AG20443 (cell line): Measurements from ENCODE around the gene NARS2.
A peak's percentile ranks its signal among the peaks of the same experiment; 100 is the strongest.

Experiments
- DNase-seq: peaks from one replicate; pipeline ENCODE4 v3.0.0; 2012; ENCODE audit warnings: low spot score, mixed read lengths

Gene NARS2

DNA sequence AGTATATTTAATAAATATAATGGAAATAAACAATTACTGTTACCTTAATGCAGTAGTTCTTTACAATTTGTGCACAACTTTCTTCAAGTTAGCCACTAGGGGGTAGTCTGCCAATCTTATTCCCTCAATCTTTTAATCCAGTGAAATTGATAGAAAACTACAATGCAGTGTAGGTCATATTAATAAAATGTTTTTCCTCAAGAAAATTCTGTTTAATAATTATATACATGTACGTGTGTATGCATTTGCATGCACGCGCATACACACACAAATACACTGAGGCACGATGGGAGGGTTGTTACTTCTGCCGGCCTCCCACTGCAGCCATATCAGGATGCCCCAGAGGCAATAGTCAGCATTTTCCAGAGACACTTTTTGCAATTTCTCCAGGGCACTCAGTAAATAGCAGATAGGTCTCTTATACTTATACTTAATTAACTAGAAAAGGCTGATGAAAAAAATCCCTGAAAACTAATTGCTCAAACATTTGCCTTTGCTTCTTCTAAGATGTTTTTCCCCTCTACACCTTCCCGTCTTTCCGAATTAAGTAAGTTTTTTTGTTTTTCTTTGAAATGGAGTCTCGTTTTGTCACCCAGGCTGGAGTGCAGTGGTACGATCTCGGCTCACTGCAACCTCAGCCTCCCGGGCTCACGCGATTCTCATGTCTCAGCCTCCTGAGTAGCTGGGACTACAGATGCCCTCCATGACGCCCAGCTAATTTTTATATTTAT is 160.2 kb downstream of the NARS2 start:
- DNase-seq, result peak; percentile 31

DNA sequence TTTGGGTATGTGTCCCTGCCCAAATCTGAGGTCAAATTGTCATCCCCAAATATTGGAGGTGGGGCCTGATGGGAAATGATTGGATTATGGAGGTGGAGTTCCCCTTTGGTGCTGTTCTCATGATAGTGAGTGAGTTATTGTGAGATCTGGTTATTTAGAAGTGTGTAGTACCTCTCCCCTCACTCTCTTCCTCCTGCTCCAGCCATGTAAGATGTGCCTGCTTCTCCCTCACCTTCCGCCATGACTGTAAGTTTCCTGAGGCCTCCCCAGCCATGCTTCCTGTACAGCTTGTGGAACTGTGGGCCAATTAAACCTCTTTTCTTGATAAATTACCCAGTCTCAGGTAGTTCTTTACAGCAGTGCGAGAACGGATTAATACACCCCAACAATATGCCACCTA is 166.0 kb downstream of the NARS2 start:
- DNase-seq, result no peak

DNA sequence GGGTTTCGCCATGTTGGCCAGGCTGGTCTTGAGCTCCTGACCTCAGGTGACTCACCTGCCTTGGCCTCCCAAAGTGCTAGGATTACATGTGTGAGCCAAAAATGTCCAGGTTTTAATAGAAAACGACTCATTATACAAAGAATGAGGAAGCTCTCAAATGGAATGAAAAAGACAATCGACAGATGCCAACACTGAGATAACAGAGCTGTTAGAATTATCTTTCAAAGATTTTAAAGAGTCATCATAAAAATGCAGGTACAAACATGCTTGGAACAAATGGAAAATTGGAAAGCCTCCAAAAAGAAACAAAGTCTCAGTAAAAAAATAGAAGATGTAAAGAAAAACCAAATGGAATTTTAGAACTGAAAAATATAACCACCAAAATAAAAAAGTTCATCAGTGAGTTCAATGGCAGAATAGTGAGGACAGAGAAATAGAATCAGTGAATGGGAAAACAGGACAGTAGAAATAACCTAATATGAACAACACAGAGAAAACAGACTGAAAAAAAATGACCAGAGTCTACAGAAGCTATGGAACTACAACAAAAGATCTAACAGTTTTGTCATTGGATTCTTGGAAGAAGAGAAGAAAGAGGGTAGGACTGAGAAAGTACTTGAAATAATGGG is 168.0 kb downstream of the NARS2 start:
- DNase-seq, result no peak

DNA sequence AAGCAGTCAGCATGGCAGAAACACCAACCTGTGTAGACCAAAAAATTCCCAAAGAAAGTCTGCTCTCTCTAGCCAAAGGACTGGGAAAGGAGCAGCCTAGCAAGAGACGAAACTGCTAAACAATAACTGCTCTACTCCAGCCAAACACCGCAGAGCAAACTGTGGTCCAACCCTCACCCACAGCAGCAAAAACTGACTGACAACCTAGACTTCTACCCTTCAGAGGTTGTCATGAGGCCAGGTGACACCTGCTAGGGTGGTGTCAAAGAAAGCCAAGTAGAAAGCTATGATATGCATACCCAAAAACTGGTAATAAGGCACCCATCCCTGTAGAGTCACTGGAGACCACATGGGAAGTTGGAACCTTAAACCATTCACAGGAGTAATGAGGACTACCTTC is 168.9 kb downstream of the NARS2 start:
- no peak for DNase-seq

DNA sequence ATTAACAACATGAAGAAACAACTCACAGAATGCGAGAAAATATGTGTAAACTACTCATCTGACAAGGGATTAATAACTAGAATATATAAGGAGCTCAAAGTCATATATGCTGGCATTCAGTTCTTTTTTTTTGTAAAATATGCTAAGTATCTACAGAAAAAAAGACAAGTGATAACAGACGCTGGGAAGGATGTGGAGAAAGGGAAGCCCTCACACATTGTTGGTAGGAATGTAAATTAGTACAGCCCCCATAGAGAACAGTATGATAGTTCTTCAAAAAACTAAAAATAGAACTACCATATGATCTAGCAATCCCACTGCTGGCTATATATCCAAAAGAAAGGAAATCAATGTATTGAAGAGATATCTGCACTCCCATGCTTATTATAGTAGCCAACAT is 170.9 kb downstream of the NARS2 start:
- no peak for DNase-seq

DNA sequence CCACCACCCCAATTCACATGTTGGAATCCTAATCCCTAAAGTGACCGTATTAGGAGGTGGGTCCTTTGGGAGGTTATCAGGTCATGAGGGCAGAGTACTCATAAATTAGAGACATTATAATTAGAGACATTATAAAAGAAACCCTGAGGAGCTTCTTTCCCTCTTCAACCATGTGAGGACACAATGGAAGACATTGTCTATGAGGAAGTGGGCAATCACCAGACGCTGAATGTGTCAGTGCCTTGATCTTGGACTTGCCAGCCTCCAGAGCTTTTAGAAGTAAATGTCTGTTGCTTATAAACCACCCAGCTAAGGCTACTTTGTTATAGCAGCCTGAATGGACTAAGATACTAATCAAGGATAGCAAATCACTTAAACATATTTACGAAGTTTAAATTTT is 171.8 kb downstream of the NARS2 start:
- DNase-seq, result no peak

DNA sequence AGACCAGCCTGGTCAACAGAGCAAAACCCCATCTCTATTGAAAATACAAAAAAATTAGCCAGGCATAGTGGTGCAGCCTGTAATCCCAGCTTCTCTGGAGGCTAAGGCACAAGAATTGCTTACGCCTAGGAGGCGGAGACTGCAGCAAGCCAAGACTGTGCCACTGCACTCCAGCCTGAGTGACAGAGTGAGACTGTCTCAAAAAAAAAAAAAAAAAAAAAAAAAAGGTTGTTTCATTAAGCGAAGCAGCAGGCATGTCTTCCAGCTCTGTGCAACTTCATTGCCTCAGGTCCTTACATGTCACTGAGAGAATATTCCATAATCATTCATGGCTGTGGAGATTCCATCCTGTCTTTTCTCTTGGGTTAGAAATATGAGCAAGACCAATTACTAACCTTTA is 174.0 kb downstream of the NARS2 start:
- no peak for DNase-seq

DNA sequence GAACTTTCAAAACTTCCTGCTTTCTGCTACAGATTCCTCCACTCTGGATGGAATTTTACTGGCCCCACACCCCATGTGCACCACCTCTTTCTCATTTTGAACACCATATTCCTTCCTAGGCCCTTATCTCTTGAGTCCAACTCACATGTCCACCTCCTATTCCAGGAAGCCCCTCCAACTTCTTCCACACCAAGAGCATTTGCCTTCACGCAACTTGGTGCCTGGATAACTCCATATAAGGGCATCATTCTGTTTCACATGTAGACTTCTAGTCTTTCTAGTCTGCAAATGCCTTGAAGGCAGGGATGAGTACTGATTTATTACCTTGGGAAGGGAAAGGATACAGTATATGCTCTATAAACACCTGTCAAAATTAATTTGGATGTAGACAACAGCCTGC is 174.5 kb downstream of the NARS2 start:
- DNase-seq, result no peak

DNA sequence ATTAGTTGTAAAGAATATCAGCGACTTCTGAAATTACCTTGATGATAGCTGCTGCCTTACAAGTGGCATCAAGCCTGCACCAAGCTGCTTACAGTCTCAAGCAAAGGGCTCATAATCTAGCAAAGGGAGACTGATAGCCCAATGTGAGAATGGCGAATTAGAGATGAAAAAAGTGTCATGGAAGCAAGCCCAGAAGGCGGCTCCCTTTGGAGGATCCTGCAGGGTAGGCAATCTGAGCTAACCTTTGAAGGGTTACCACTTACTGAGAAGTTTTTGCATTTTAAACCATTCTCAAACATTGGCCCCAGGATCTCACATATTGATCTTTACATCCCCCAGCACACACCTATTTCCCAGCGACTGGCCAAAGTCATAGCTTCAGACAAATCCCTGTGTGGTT is 175.5 kb downstream of the NARS2 start:
- DNase-seq, result no peak

DNA sequence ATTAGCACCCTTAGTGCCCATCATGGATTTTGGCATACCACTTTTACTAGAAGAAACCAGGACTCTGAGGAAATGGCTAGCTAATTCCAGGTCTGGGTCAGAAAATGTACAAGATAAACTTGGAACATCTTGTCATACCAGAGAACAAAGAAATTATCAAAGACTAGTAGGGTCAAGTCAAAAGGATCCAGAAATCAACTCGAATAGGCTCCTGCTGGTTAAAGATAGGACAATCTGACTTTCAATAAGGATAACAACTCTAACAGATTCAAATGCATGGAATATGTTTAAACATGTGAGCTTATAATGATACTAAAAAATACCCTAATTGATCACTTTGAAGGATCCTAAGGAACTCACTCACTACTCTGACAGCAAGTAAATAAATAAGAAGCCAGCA is 175.9 kb downstream of the NARS2 start:
- DNase-seq, result no peak

DNA sequence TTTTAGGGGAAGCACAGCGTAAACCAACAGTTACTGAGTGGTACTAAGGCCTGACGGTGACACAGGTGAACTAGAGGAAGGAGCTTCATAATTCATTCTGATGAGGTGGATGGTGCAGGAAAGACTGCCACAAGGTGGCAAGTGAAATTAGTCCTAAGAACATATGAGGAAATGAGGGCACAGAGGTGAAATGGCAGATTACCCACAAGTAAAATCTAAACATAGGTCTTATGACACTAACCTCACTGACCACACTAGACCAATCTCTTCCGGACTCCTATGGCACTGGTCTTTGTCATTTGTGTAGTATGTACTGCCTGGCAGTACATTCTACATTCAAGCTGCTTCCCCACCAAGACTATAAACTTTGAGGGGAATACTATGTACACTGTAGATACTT is 177.3 kb downstream of the NARS2 start:
- no peak for DNase-seq

DNA sequence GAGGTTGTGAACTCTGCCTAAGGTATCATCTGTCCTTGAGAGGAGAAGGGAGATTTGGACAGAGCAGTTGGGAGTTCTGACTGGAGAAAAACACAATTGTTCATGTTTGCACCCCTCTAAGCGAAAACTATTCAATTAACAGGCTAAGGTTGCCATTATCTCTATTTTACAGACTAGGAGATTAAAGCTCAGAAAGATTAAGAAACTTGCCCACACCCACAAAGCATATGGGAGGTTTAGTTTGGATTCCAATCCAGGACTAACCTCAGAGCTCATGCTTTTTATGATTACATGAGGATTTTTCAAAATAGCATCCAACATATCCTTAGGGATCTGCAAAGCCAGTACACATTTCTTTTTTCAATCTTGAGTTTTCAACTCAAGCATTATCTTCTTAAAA is 179.1 kb downstream of the NARS2 start:
- no peak for DNase-seq

DNA sequence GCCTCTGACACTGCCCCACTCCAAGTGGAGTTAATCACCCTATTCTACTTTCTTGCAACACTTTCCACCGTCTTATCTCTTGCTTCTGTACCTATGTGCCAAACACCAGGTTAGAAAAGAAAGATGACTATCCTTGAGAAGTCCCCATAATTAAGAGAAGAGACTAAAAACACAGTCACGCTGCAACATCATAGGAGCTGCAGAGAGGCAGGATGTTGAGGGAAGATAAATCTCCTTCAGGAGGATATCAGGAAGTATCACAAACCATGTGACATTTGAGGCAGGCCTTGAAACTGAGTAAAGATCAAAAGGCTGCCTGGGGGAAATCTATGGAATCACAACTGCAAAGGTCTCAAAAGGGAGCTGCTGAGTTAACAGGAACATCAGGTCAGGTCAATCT is 181.8 kb downstream of the NARS2 start:
- no peak for DNase-seq

DNA sequence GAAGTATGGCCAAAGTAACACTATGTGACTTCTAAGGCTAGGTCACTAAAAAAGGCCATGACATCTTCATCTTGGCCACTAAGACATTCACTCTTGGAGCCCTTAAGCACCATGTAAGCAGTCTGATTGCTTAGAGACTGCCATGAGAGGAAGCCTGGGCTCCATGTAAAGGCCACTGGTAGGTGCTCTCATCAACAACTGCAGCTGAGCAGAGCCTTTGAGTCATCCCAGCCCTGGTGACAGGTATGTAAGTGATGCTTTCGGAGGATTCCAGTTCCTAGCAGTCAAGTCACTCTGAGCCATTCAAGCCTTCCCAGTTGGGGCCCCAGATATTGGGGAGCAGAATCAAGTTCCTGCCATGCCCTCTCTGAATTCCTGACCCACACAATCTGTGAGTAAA is 183.2 kb downstream of the NARS2 start:
- no peak for DNase-seq

DNA sequence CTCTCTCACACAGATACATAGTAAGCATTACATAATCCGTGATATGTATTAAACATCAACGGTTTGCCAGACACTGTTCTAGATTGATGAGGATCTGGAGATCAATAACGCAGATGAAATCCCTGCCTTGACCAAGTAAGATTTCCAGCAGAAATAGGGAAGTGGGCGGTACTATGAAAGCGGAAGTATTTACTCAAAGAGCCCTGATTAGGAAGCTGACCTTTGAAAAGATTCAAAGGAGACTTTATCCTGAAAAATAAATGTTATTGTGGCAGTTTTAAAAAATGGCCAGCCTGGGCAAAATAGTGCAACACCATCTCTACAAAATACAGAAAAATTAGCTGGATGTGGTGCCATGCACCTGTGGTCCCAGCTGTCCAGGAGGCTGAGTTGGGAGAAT is 183.9 kb downstream of the NARS2 start:
- DNase-seq, result no peak

DNA sequence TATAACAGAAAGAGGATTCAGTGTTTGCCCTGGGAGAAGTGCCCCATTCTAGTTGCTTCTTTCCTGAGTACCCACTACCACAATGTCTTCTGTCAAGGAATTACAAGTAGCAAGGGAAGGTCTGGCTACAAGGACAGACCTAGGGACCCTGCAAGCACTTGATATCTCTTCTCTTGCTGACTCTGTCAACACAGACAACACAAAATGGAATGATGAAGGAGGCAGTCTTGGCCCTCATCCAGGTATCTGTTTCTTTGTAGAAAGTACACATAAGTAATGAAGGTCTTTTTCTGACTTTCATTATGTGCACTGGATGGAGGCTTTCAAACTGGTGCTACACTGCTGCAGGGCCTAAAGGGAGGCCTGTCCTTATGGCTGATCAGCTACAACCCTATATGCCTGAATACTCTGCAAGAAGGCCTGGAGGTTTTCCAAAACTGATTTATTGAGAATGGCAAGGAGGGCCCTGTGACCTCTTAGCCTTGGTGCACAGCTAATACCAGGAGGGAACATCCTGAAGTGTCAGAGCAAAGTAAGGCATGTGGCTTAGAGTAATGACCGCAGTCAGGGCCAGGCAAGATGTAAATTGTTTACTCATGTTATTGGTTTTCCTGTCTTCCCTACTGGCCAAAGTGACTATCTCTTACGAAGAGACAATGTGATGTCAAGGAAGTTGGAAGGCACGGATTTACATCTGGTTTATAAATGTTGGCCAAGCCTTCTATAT is 188.3 kb downstream of the NARS2 start:
- no peak for DNase-seq
